ENCODE data around the gene MAP1LC3B.

MAP1LC3B gene

DNA sequence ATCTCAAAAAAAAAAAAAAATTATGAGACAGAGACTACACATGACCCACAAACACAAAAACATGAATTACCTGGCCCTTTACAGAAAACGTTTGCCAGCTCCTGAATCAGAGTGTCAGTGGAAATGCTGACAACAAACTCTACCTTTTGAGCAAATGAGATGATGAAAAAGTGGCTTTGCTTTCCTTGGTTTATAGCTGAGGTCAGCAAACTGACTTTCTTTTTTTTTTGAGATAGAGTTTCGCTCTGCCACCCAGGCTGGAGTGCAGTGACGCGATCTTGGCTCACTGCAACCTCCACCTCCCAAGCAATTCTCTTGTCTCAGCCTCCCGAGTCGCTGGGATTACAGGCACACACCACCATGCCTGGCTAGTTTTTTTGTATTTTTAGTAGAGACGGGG lies 54.3 kb downstream of the MAP1LC3B start:
- no peak for DNase-seq (ENCODE audit: low read depth)
- no peak overlapping the region for H3K4me3 ChIP-seq (ENCODE audit: low read depth, low read length)
- TF ChIP-seq, protein P1, sequence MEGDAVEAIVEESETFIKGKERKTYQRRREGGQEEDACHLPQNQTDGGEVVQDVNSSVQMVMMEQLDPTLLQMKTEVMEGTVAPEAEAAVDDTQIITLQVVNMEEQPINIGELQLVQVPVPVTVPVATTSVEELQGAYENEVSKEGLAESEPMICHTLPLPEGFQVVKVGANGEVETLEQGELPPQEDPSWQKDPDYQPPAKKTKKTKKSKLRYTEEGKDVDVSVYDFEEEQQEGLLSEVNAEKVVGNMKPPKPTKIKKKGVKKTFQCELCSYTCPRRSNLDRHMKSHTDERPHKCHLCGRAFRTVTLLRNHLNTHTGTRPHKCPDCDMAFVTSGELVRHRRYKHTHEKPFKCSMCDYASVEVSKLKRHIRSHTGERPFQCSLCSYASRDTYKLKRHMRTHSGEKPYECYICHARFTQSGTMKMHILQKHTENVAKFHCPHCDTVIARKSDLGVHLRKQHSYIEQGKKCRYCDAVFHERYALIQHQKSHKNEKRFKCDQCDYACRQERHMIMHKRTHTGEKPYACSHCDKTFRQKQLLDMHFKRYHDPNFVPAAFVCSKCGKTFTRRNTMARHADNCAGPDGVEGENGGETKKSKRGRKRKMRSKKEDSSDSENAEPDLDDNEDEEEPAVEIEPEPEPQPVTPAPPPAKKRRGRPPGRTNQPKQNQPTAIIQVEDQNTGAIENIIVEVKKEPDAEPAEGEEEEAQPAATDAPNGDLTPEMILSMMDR (IDR thresholded peaks at IDR 0.05; ENCODE audit: insufficient read depth, low read depth, low read length, missing control alignments): no peak

DNA sequence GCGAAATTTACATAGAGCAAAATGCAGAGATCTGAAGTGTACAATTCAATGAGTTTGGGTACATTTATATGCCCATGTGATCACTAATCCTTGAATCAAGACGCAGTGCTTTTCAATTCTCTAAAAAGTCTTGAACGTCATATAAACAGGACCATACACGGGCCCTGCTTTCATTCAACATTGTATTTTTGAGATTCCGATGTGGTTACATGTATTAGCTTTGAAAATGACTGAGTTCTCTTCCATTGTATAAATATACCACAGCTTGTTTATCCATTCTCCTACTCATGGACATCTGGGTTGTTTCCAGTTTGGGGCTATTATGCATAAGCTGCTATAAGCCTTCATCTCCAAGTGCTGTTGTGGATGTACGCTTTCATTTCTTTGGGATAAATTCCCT lies 55.2 kb downstream of the MAP1LC3B start:
- TF ChIP-seq, protein P1 (IDR thresholded peaks at IDR 0.05; ENCODE audit: insufficient read depth, low read depth, low read length, missing control alignments): no peak
- no peak for DNase-seq (ENCODE audit: low read depth)
- H3K4me3 ChIP-seq (ENCODE audit: low read depth, low read length): no peak overlapping the region

DNA sequence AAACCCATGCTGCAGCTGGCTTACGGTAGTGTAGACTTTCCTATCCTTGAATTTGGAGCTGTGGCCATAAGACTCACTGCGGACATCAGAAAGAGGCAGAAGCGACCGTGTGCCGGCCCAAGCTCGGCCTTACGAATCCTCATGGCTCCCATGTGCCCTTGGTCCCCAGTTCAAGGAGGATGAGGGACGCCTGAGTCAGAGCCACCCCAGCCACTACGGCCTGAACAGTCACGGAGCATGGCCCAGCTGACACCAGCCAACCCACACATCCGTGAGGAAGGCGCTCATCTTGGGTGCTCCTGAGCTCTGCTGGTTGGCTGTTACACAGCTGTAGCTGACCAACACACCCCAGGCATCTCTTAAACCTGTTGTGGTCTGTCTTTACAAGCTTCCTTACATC lies 56.7 kb downstream of the MAP1LC3B start:
- TF ChIP-seq, protein P1 (IDR thresholded peaks at IDR 0.05; ENCODE audit: insufficient read depth, low read depth, low read length, missing control alignments): no peak
- H3K4me3 ChIP-seq (ENCODE audit: low read depth, low read length): no peak overlapping the region
- no peak for DNase-seq (ENCODE audit: low read depth)

DNA sequence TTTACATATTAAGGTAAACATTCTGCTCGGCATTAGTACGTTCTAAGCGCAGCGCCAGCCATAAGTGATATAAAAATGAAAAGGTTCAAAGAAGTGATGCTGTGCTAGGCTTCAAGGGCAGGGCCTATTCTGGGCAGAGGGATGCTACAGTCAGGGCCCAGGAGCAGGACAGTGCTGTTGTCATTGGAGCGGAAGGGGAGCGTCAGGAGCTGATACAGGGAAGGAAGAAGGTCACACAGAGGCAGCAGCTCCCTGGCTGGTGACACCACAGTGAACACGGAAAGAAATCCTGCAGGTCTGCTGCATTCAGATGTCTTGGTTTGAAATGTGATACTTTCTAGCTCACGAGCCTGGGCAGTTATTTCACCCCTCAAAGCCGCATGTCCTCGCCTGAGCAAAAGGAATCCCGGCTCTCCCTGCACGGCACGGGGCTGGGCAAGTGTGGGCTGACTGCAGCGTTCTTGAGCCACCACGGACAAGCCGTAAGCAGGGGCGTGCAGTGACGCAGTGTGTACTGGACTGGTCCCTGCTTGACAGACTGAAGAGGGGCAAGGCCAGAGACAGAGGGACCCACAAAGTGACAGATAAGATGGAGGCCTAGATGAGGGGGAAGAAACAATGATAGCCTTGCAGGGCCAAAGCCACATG lies 59.6 kb downstream of the MAP1LC3B start:
- no peak for DNase-seq (ENCODE audit: low read depth)
- H3K4me3 ChIP-seq (ENCODE audit: low read depth, low read length): no peak overlapping the region
- TF ChIP-seq, protein P1 (IDR thresholded peaks at IDR 0.05; ENCODE audit: insufficient read depth, low read depth, low read length, missing control alignments): no peak

DNA sequence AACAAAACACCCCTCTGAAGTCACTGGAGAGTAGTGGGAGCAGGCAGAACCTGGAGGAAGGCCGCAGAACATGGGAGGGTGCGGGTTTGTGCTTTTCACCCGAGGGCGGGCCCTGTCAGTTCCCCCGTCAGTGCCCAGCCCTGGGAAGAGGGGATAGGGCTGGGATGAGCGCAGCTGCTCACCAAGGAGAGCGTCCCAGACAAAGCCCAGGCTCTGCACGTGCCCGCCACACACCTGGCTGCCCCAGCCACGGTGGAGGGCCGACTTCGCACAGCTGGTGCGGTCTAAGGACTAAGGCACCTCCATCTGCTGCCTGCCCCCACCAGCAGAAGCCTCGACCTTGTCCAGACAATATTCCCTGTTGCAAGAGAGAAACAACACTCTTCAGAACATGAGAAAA lies 61.2 kb downstream of the MAP1LC3B start:
- TF ChIP-seq, protein P1 (IDR thresholded peaks at IDR 0.05; ENCODE audit: insufficient read depth, low read depth, low read length, missing control alignments): no peak
- no peak for DNase-seq (ENCODE audit: low read depth)
- no peak overlapping the region for H3K4me3 ChIP-seq (ENCODE audit: low read depth, low read length)
